GM13977 (cell line): ENCODE measurements around the gene SPATA6L.
A peak's percentile ranks its signal among the peaks of the same experiment; 100 is the strongest.

Source experiments
- DNase-seq: peaks from one replicate; pipeline ENCODE4 v3.0.0; 2012; ENCODE audit warnings: low spot score
- CTCF ChIP-seq: IDR thresholded peaks from 2 replicates; pipeline ENCODE4 v1.5.1; 2012; ENCODE audit warnings: mild to moderate bottlenecking, control low read depth; ENCODE audit not compliant: insufficient read depth; ENCODE audit errors: extremely low read depth, missing control alignments
- in situ Hi-C: fragments of 300-500 bp; cut with MboI; formaldehyde crosslinking; loops from one replicate; pipeline ENCODE4 v1.12.0; 2022; ENCODE audit warnings: low sequenced_read_pairs, low pct_unique_long_range_greater_than_20kb, mixed read lengths, inconsistent platforms; ENCODE audit not compliant: unreplicated experiment

SPATA6L gene

GRCh38 chr9:4666042-4666699 is at the start of gene SPATA6L:
TSS of gene SPATA6L (minus strand) at chr9:4666480. CDS start at chr9:4666250, 230 bp downstream.
- TF ChIP-seq CTCF: peak; percentile 22
- in situ Hi-C loops: no loop called here
- DNase-seq: peak; percentile 59

- DNase-seq: no peak
- TF ChIP-seq CTCF: no peak
- in situ Hi-C loops: no loop called here
Observed at GRCh38 chr9:4714266-4715016, 48.2 kb upstream of the SPATA6L start.

GRCh38 chr9:4713849-4714248 is 47.6 kb upstream of the SPATA6L start:
- DNase-seq: no peak
- in situ Hi-C loops: no loop called here
- no peak for TF ChIP-seq CTCF

GRCh38 chr9:4709380-4709779 is 43.1 kb upstream of the SPATA6L start:
- in situ Hi-C loops: no loop called here
- TF ChIP-seq CTCF: no peak
- no peak for DNase-seq

GRCh38 chr9:4706971-4707622 is 40.8 kb upstream of the SPATA6L start:
- no peak for DNase-seq
- TF ChIP-seq CTCF: no peak
- in situ Hi-C loops: no loop called here

GRCh38 chr9:4706021-4706420 is 39.7 kb upstream of the SPATA6L start:
- in situ Hi-C loops: no loop called here
- TF ChIP-seq CTCF: no peak
- DNase-seq: no peak
